Neural cell (in vitro differentiated cells): ENCODE data around the gene ZP4.

Experiments
- CTCF ChIP-seq: fragments of 450-650 bp; IDR thresholded peaks from 2 replicates; pipeline ENCODE4 v1.5.1; 2014; ENCODE audit warnings: antibody characterized with exemption, mild to moderate bottlenecking, moderate library complexity; ENCODE audit not compliant: poor library complexity, severe bottlenecking
- EP300 ChIP-seq: fragments of 450-650 bp; conservative IDR thresholded peaks from 2 replicates; pipeline ENCODE4 v1.6.1; 2014; ENCODE audit warnings: antibody characterized with exemption, mild to moderate bottlenecking, moderate library complexity; ENCODE audit not compliant: poor library complexity, severe bottlenecking
- EZH2 ChIP-seq: fragments of 200-600, 300-800 bp; shearing (Covaris generic), sonication (generic); IDR thresholded peaks from 2 replicates; pipeline ENCODE4 v1.6.1; 2014; ENCODE audit warnings: antibody characterized with exemption, low read length, borderline replicate concordance, mild to moderate bottlenecking; ENCODE audit not compliant: insufficient read depth, poor library complexity, severe bottlenecking
- POLR2AphosphoS5 ChIP-seq: IDR thresholded peaks from 2 replicates; pipeline ENCODE4 v1.6.1; 2012

GRCh38 chr1:237931581-237931980, 40.9 kb upstream of the ZP4 start:
- TF ChIP-seq EP300, result no peak
- TF ChIP-seq CTCF, result no peak
- no peak for TF ChIP-seq EZH2
- TF ChIP-seq POLR2AphosphoS5, result no peak
